ENCODE data around the gene PPL. TPM values are rescaled to one million over a fixed set of nuclear protein-coding genes. Genes with fewer than 3 reads are reported as not detected.

Gene PPL
- total RNA-seq, 4 donors from 2014 or later = 55.5 to 84.9 (median 72.0) TPM

GRCh38 chr16:4924593-4925292 lies 12.2 kb downstream of the PPL start:
- Histone ChIP-seq H3K4me1 (peaks cover 37 to 47% of the 10 kb centered on the region in 2 donors), H3K27ac (peak overlapping the region; percentile 72 to 90 (median 83)), H3K4me3 (replicated peaks in 1 of 3) (no peak overlapping the region), H3K9me3 (no peaks in the 10 kb centered on the region), H3K27me3 (no peaks in the 10 kb centered on the region), H3K36me3 (no peaks in the 10 kb centered on the region)
- WGBS, 2 donors = 24 to 30% methylated on average over 8 to 12 of the region's 12 CpGs
- TF ChIP-seq POLR2A (IDR thresholded peaks at IDR 0.05) = peak in 1 of 2 donors; percentile 35
- TF ChIP-seq CTCF (IDR thresholded peaks at IDR 0.05) = no peak
- DNase-seq = peak; percentile 96 to 97
- intact Hi-C loops (cut with DNase I) = no loop called here

- WGBS, 2 donors = 85 to 90% methylated on average over 6 of the region's 6 CpGs
Observed at GRCh38 chr16:4923853-4924252, 13.1 kb downstream of the PPL start.

GRCh38 chr16:4922721-4923342 lies 14.1 kb downstream of the PPL start:
- TF ChIP-seq POLR2A (IDR thresholded peaks at IDR 0.05) = no peak
- TF ChIP-seq CTCF (IDR thresholded peaks at IDR 0.05) = no peak
- Histone ChIP-seq H3K9me3 (no peaks in the 10 kb centered on the region), H3K4me3 (replicated peaks in 1 of 3) (no peak overlapping the region), H3K36me3 (no peaks in the 10 kb centered on the region), H3K27me3 (no peaks in the 10 kb centered on the region), H3K27ac (peak overlapping the region; percentile 8 to 90 (median 40)), H3K4me1 (peaks cover 31 to 47% of the 10 kb centered on the region in 2 donors)
- intact Hi-C loops (cut with DNase I) = no loop called here
- DNase-seq = no peak
- WGBS, 2 donors = 86 to 87% methylated on average over 13 to 15 of the region's 18 CpGs

More at GRCh38 chr16:4923853-4924252, 13.1 kb downstream of the PPL start:
- intact Hi-C loops (cut with DNase I) = no loop called here
- Histone ChIP-seq H3K27me3 (no peaks in the 10 kb centered on the region), H3K4me1 (peaks cover 37 to 47% of the 10 kb centered on the region in 2 donors), H3K36me3 (no peaks in the 10 kb centered on the region), H3K27ac (peak overlapping the region in 2 of 3 donors; percentile 40 to 90), H3K9me3 (no peaks in the 10 kb centered on the region), H3K4me3 (replicated peaks in 1 of 3) (no peak overlapping the region)
- no peak for DNase-seq
- TF ChIP-seq CTCF (IDR thresholded peaks at IDR 0.05) (no peak), POLR2A (IDR thresholded peaks at IDR 0.05) (no peak)

- intact Hi-C loops (cut with DNase I) = no loop called here
- TF ChIP-seq POLR2A (IDR thresholded peaks at IDR 0.05) (no peak), CTCF (IDR thresholded peaks at IDR 0.05) (no peak)
- peak overlapping the region in 2 of 3 donors; percentile 40 to 42 for H3K27ac ChIP-seq
- H3K27me3 ChIP-seq = no peaks in the 10 kb centered on the region
- no peak overlapping the region for H3K4me3 ChIP-seq (replicated peaks in 1 of 3)
- H3K4me1 ChIP-seq = peaks cover 27 to 48% of the 10 kb centered on the region in 2 donors
- WGBS, 2 donors = 85 to 91% methylated on average over 5 of the region's 5 CpGs
- no peak for DNase-seq
- H3K9me3 ChIP-seq = no peaks in the 10 kb centered on the region
- no peaks in the 10 kb centered on the region for H3K36me3 ChIP-seq
Observed at GRCh38 chr16:4920826-4921225, 16.1 kb downstream of the PPL start.

- intact Hi-C loops (cut with DNase I) = no loop called here
- Histone ChIP-seq H3K9me3 (no peaks in the 10 kb centered on the region), H3K27ac (peak overlapping the region; percentile 78 to 95 (median 92)), H3K27me3 (no peaks in the 10 kb centered on the region), H3K36me3 (no peaks in the 10 kb centered on the region), H3K4me1 (peaks cover 10 to 33% of the 10 kb centered on the region in 2 donors), H3K4me3 (replicated peaks in 1 of 3) (no peak overlapping the region)
- DNase-seq = peak; percentile 98 to 99
- WGBS, 2 donors = 13 to 20% methylated on average over 7 to 11 of the region's 13 CpGs
- TF ChIP-seq POLR2A (IDR thresholded peaks at IDR 0.05) = peak in 1 of 2 donors; percentile 32
- no peak for TF ChIP-seq CTCF (IDR thresholded peaks at IDR 0.05)
Observed at GRCh38 chr16:4918781-4919251, 18.1 kb downstream of the PPL start.
